Tibial nerve (tissue), 4 donors: ENCODE measurements around the gene KRT33B. TPM values are rescaled to one million over a fixed set of nuclear protein-coding genes. Genes with fewer than 3 reads are reported as not detected.
"Not testable (repeated sequence)": the region's sequence is repeated elsewhere in the genome, so short reads cannot be mapped to it uniquely, and the experiment has no call there.

Source experiments
- DNase-seq, 2 donors: peaks; one replicate each; pipeline ENCODE4 v3.0.0-alpha.2; 2019; ENCODE audit warnings: low spot score in 2 of 2
- H3K27ac ChIP-seq, 4 donors: fragments of 200-600 bp; sonication (generic) in 3 of 4; one replicate each; pipeline ENCODE4 v1.5.1; 2017 to 2019; ENCODE audit warnings: mild to moderate bottlenecking in 1 of 4
- H3K27me3 ChIP-seq, 2 donors: fragments of 200-600 bp; sonication (generic) in 1 of 2; one replicate each; pipeline versions ENCODE4 v1.5.1 to v1.6.0; 2017 to 2019
- H3K36me3 ChIP-seq, 3 donors: fragments of 200-600 bp; sonication (generic); one replicate each; pipeline ENCODE4 v1.5.1; 2018 to 2019
- H3K4me1 ChIP-seq, 4 donors: fragments of 200-600 bp; sonication (generic) in 3 of 4; one replicate each; pipeline ENCODE4 v1.5.1; 2017 to 2019
- H3K4me3 ChIP-seq, 4 donors: fragments of 200-600 bp; sonication (generic) in 3 of 4; one replicate each; pipeline ENCODE4 v1.5.1; 2017 to 2019; ENCODE audit warnings: mild to moderate bottlenecking in 1 of 4, moderate library complexity in 1 of 4
- H3K9me3 ChIP-seq, 4 donors: fragments of 200-600 bp; sonication (generic) in 3 of 4; one replicate each; pipeline ENCODE4 v1.5.1; 2017 to 2019
- CTCF ChIP-seq, 5 experiments: fragments of 200-600 bp in 3 of 5; fragments of 450-650 bp in 2 of 5; sonication (generic) in 3 of 5; IDR thresholded peaks; one replicate each; pipeline ENCODE4 v1.5.1; 2016 to 2019; ENCODE audit warnings: antibody characterized with exemption in 5 of 5, mild to moderate bottlenecking in 3 of 5, moderate library complexity in 2 of 5
- EP300 ChIP-seq, 2 donors: sonication (generic); formaldehyde crosslinking; IDR thresholded peaks; one replicate each; pipeline ENCODE4 v1.6.1; 2017; ENCODE audit warnings: antibody characterized with exemption in 2 of 2, mild to moderate bottlenecking in 1 of 2
- POLR2A ChIP-seq, 2 donors: fragments of 450-650 bp; IDR thresholded peaks; one replicate each; pipeline ENCODE4 v1.6.1; 2017; ENCODE audit warnings: antibody characterized with exemption in 2 of 2, mild to moderate bottlenecking in 2 of 2, moderate library complexity in 2 of 2
- WGBS, 2 donors: methylation state at CpG; one replicate each; pipeline ENCODE4 v1.1.5; 2018; 5-methylcytosine and 5-hydroxymethylcytosine counted together
- total RNA-seq, 4 donors: library from RNA; depleted of rRNA; stranded (reverse); fragments of >200 nt; gene quantifications; one replicate each; pipeline ENCODE4 v1.1.0, GENCODE V29; 2016

KRT33B gene
- total RNA-seq, 4 donors from 2014 or later = not detected

- H3K27me3 ChIP-seq = no peaks in the 10 kb centered on the region
- H3K36me3 ChIP-seq = no peaks in the 10 kb centered on the region
- H3K9me3 ChIP-seq = no peaks in the 10 kb centered on the region
- peaks cover 0 to 4% (median 0%) of the 10 kb centered on the region in 4 donors for H3K4me1 ChIP-seq
- no peak overlapping the region for H3K4me3 ChIP-seq
- WGBS, 2 donors = 85 to 87% methylated on average over 6 to 7 of the region's 7 CpGs
- TF ChIP-seq CTCF (IDR thresholded peaks at IDR 0.05) = no peak
- TF ChIP-seq POLR2A (IDR thresholded peaks at IDR 0.05) = no peak
- no peak for TF ChIP-seq EP300 (IDR thresholded peaks at IDR 0.05)
- no peak overlapping the region for H3K27ac ChIP-seq
- DNase-seq = no peak
Observed at GRCh38 chr17:41347869-41348760, 21.5 kb downstream of the KRT33B start.

- H3K4me3 ChIP-seq, H3K27ac ChIP-seq, H3K27me3 ChIP-seq, H3K36me3 ChIP-seq, H3K4me1 ChIP-seq, DNase-seq: not testable (repeated sequence)
- peaks cover 0 to 14% (median 0%) of the 10 kb centered on the region in 4 donors for H3K9me3 ChIP-seq
- WGBS, 2 donors = 69 to 73% methylated on average over 15 to 16 of the region's 16 CpGs
Observed at GRCh38 chr17:41346421-41346820, 23.2 kb downstream of the KRT33B start.

GRCh38 chr17:41345992-41346391 lies 23.6 kb downstream of the KRT33B start:
- no peak overlapping the region for H3K4me3 ChIP-seq

GRCh38 chr17:41343029-41343428 lies 26.6 kb downstream of the KRT33B start:
- no peaks in the 10 kb centered on the region for H3K27me3 ChIP-seq

More at GRCh38 chr17:41345992-41346391, 23.6 kb downstream of the KRT33B start:
- peaks cover 0 to 15% (median 0%) of the 10 kb centered on the region in 4 donors for H3K9me3 ChIP-seq
- 43 to 52% methylated on average over 3 of the region's 3 CpGs for WGBS, 2 donors
- no peaks in the 10 kb centered on the region for H3K36me3 ChIP-seq
- peaks cover 0 to 4% (median 0%) of the 10 kb centered on the region in 4 donors for H3K4me1 ChIP-seq
- H3K27ac ChIP-seq = no peak overlapping the region
- H3K27me3 ChIP-seq = no peaks in the 10 kb centered on the region
- no peak for DNase-seq
- no peak for TF ChIP-seq CTCF (IDR thresholded peaks at IDR 0.05)
- no peak for TF ChIP-seq POLR2A (IDR thresholded peaks at IDR 0.05)
- no peak for TF ChIP-seq EP300 (IDR thresholded peaks at IDR 0.05)

More at GRCh38 chr17:41343029-41343428, 26.6 kb downstream of the KRT33B start:
- TF ChIP-seq CTCF (IDR thresholded peaks at IDR 0.05) (no peak), POLR2A (IDR thresholded peaks at IDR 0.05) (no peak), EP300 (IDR thresholded peaks at IDR 0.05) (no peak)
- peaks cover 0 to 15% (median 0%) of the 10 kb centered on the region in 4 donors for H3K9me3 ChIP-seq
- DNase-seq = no peak
- H3K4me3 ChIP-seq = no peak overlapping the region
- H3K36me3 ChIP-seq = no peaks in the 10 kb centered on the region
- H3K27ac ChIP-seq = no peak overlapping the region
- H3K4me1 ChIP-seq = peaks cover 0 to 4% (median 0%) of the 10 kb centered on the region in 4 donors
- 54 to 65% methylated on average over 3 of the region's 3 CpGs for WGBS, 2 donors
